ENCODE measurements around the gene LKAAEAR1. TPM values are rescaled to one million over a fixed set of nuclear protein-coding genes. Genes with fewer than 3 reads are reported as not detected.
A peak's percentile ranks its signal among the peaks of the same experiment; 100 is the strongest.

The LKAAEAR1 gene
- total and polyA plus RNA-seq, 2 of the 13 experiments (the other 11 are each of a cell fraction or from before 2014, with no cell fraction given), result not detected

GRCh38 chr20:64084685-64085152, 521 bp upstream of the LKAAEAR1 start:
- no peak for FAIRE-seq
- POLR2A ChIA-PET, result interaction anchor here (2.0 kb wide), 1 partner anchor 22 kb away, joined by 7 read pairs; the partner anchor contains the start of gene TCEA2
- ATAC-seq, result no peak
- intact Hi-C loops (cut with micrococcal nuclease; ENCODE audit: unreplicated experiment), result no loop called here
- peaks cover 46% of the 10 kb centered on the region for H3K4me1 ChIP-seq (ENCODE audit: insufficient read depth, low read length)
- in situ Hi-C loops (cut with HindIII; ENCODE audit: extremely low pct_ligation_motif_present, low pct_unique_long_range_greater_than_20kb), result loop anchor here (5.0 kb wide), 1 partner anchor 33 kb away; no protein-coding TSS in a partner anchor
- WGBS (ENCODE audit: low lambda C conversion rate), result 11% methylated on average over 21 of the region's 23 CpGs
- peak overlapping the region in 1 of 3 experiments; percentile 77; a peak in 1 of 6 replicates for H3K4me3 ChIP-seq (replicated peaks in 1 of 3; ENCODE audit: insufficient read depth in 1 of 3, low read depth in 2 of 3, low read length in 3 of 3)
- no peak overlapping the region for H2AFZ ChIP-seq (ENCODE audit: low read length)
- H4K20me1 ChIP-seq (ENCODE audit: insufficient read depth, low read length), result peaks cover 9% of the 10 kb centered on the region; the same call in 1 of the 2 replicates
- peaks cover 21 to 57% of the 10 kb centered on the region in 2 experiments for H3K27me3 ChIP-seq (ENCODE audit: control insufficient read depth in 1 of 2, insufficient read depth in 2 of 2, low read length in 2 of 2)
- CTCF ChIA-PET (ENCODE audit: low intra/inter-chr PET ratio, low total read pairs), result no interaction called here
- H3K36me3 ChIP-seq (replicated peaks in 1 of 2; ENCODE audit: control insufficient read depth in 1 of 2, insufficient read depth in 2 of 2, low read length in 2 of 2), result no peaks in the 10 kb centered on the region
- H3K9me3 ChIP-seq (ENCODE audit: low read length), result no peaks in the 10 kb centered on the region
- no peaks in the 10 kb centered on the region for H3K79me2 ChIP-seq (ENCODE audit: insufficient read depth, low read length)
- no TSS peak for BruUV-seq (replicated peaks)
- no peak for DNase-seq (ENCODE audit: low spot score)
- no peak overlapping the region for H3K27ac ChIP-seq (ENCODE audit: extremely low read length, insufficient read depth, low read length)
- H3K9ac ChIP-seq (ENCODE audit: insufficient read depth, low read depth, low read length), result no peak overlapping the region
- H3K4me2 ChIP-seq (ENCODE audit: low read depth, low read length), result peak overlapping the region; percentile 87
- no peak for TF ChIP-seq MZF1 (CRISPR knock-in tag; IDR thresholded peaks at IDR 0.05; ENCODE audit: borderline replicate concordance)
- TF ChIP-seq ZNF557 (CRISPR knock-in tag; IDR thresholded peaks at IDR 0.05), result no peak
- no peak for TF ChIP-seq JDP2 (CRISPR knock-in tag; IDR thresholded peaks at IDR 0.05; ENCODE audit: borderline replicate concordance)
- TF ChIP-seq KAT2B (IDR thresholded peaks at IDR 0.05; ENCODE audit: borderline replicate concordance, low read depth, low read length), result no peak
- TF ChIP-seq ZNF776 (CRISPR knock-in tag; IDR thresholded peaks at IDR 0.05), result no peak
- no peak for TF ChIP-seq ZNF670 (CRISPR knock-in tag; IDR thresholded peaks at IDR 0.05; ENCODE audit: borderline replicate concordance)
- no peak for TF ChIP-seq ZNF597 (CRISPR knock-in tag; IDR thresholded peaks at IDR 0.05)
- no peak for TF ChIP-seq CCAR2 (optimal IDR thresholded peaks at IDR 0.05; ENCODE audit: low read depth, low read length)
- TF ChIP-seq RAD21 (CRISPR knock-in tag; IDR thresholded peaks at IDR 0.05), result no peak
- TF ChIP-seq BHLHE40 (IDR thresholded peaks at IDR 0.05; ENCODE audit: low read length), result no peak
- TF ChIP-seq ZKSCAN8 (CRISPR knock-in tag; IDR thresholded peaks at IDR 0.05; ENCODE audit: borderline replicate concordance), result no peak
- no peak for TF ChIP-seq ZNF496 (CRISPR knock-in tag; IDR thresholded peaks at IDR 0.05; ENCODE audit: insufficient replicate concordance)
- TF ChIP-seq STAG1 (CRISPR knock-in tag; IDR thresholded peaks at IDR 0.05), result no peak
- TF ChIP-seq, protein P1, sequence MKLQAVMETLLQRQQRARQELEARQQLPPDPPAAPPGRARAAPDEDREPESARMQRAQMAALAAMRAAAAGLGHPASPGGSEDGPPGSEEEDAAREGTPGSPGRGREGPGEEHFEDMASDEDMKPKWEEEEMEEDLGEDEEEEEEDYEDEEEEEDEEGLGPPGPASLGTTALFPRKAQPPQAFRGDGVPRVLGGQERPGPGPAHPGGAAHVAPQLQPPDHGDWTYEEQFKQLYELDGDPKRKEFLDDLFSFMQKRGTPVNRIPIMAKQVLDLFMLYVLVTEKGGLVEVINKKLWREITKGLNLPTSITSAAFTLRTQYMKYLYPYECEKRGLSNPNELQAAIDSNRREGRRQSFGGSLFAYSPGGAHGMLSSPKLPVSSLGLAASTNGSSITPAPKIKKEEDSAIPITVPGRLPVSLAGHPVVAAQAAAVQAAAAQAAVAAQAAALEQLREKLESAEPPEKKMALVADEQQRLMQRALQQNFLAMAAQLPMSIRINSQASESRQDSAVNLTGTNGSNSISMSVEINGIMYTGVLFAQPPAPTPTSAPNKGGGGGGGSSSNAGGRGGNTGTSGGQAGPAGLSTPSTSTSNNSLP (IDR thresholded peaks at IDR 0.05; ENCODE audit: low read depth, low read length), result no peak
- TF ChIP-seq KLF11 (CRISPR knock-in tag; IDR thresholded peaks at IDR 0.05), result no peak
- no peak for TF ChIP-seq ERF (CRISPR knock-in tag; IDR thresholded peaks at IDR 0.05)
- no peak for TF ChIP-seq MXI1 (IDR thresholded peaks at IDR 0.05; ENCODE audit: borderline replicate concordance, low read depth, low read length)
- TF ChIP-seq SKI (IDR thresholded peaks at IDR 0.05; ENCODE audit: partially characterized antibody), result no peak
- no peak for TF ChIP-seq ELF4 (CRISPR knock-in tag; IDR thresholded peaks at IDR 0.05; ENCODE audit: borderline replicate concordance)
- no peak for TF ChIP-seq ARID4A (CRISPR knock-in tag; IDR thresholded peaks at IDR 0.05; ENCODE audit: borderline replicate concordance)

All from HepG2 (cell line).